Rectal smooth muscle tissue (tissue), 1 donor: ENCODE measurements around the gene LCOR.

Source experiments
- H3K27ac ChIP-seq: one replicate; pipeline ENCODE4 v1.7.0; 2013; ENCODE audit warnings: low read depth, low read length, inconsistent platforms
- H3K27me3 ChIP-seq: one replicate; pipeline ENCODE4 v1.7.0; 2013; ENCODE audit warnings: low read length; ENCODE audit not compliant: control insufficient read depth, insufficient read depth
- H3K36me3 ChIP-seq: one replicate; pipeline ENCODE4 v1.7.0; 2013; ENCODE audit warnings: low read length; ENCODE audit not compliant: control insufficient read depth, insufficient read depth
- H3K4me1 ChIP-seq: one replicate; pipeline ENCODE4 v1.7.0; 2013; ENCODE audit warnings: low read length; ENCODE audit not compliant: control insufficient read depth, insufficient read depth
- H3K4me3 ChIP-seq: one replicate; pipeline ENCODE4 v1.7.0; 2013; ENCODE audit warnings: low read length
- H3K9ac ChIP-seq: one replicate; pipeline ENCODE4 v1.7.0; 2013; ENCODE audit warnings: low read length

Gene LCOR

GRCh38 chr10:97018251-97019212, 186.4 kb downstream of the LCOR start:
- no peaks in the 10 kb centered on the region for H3K36me3 ChIP-seq
- no peak overlapping the region for H3K9ac ChIP-seq
- no peak overlapping the region for H3K27ac ChIP-seq
- no peaks in the 10 kb centered on the region for H3K27me3 ChIP-seq
- peaks cover 11% of the 10 kb centered on the region for H3K4me1 ChIP-seq
- H3K4me3 ChIP-seq = no peak overlapping the region

GRCh38 chr10:97019213-97019844, 187.2 kb downstream of the LCOR start:
- H3K4me1 ChIP-seq = peaks cover 18% of the 10 kb centered on the region
- H3K27me3 ChIP-seq = no peaks in the 10 kb centered on the region
- H3K4me3 ChIP-seq = no peak overlapping the region
- no peaks in the 10 kb centered on the region for H3K36me3 ChIP-seq
- H3K27ac ChIP-seq = no peak overlapping the region
- H3K9ac ChIP-seq = no peak overlapping the region

- Histone ChIP-seq H3K9ac (no peak overlapping the region), H3K27ac (peak overlapping the region; percentile 91), H3K36me3 (no peaks in the 10 kb centered on the region), H3K4me1 (peaks cover 18% of the 10 kb centered on the region), H3K4me3 (no peak overlapping the region), H3K27me3 (no peaks in the 10 kb centered on the region)
Measured at GRCh38 chr10:97020452-97021400, 188.6 kb downstream of the LCOR start.

- peaks cover 18% of the 10 kb centered on the region for H3K4me1 ChIP-seq
- no peak overlapping the region for H3K27ac ChIP-seq
- no peaks in the 10 kb centered on the region for H3K27me3 ChIP-seq
- no peak overlapping the region for H3K4me3 ChIP-seq
- H3K36me3 ChIP-seq = no peaks in the 10 kb centered on the region
- no peak overlapping the region for H3K9ac ChIP-seq
Measured at GRCh38 chr10:97022616-97023015, 190.5 kb downstream of the LCOR start.

- no peak overlapping the region for H3K4me3 ChIP-seq
- peaks cover 18% of the 10 kb centered on the region for H3K4me1 ChIP-seq
- H3K9ac ChIP-seq = no peak overlapping the region
- no peak overlapping the region for H3K27ac ChIP-seq
- no peaks in the 10 kb centered on the region for H3K27me3 ChIP-seq
- no peaks in the 10 kb centered on the region for H3K36me3 ChIP-seq
Measured at GRCh38 chr10:97023401-97024167, 191.5 kb downstream of the LCOR start.

- no peak overlapping the region for H3K9ac ChIP-seq
- peaks cover 18% of the 10 kb centered on the region for H3K4me1 ChIP-seq
- peak overlapping the region; percentile 40 for H3K27ac ChIP-seq
- H3K4me3 ChIP-seq = no peak overlapping the region
- H3K36me3 ChIP-seq = no peaks in the 10 kb centered on the region
- H3K27me3 ChIP-seq = no peaks in the 10 kb centered on the region
Measured at GRCh38 chr10:97024168-97025073, 192.3 kb downstream of the LCOR start.

- peaks cover 11% of the 10 kb centered on the region for H3K4me1 ChIP-seq
- H3K27me3 ChIP-seq = no peaks in the 10 kb centered on the region
- H3K36me3 ChIP-seq = no peaks in the 10 kb centered on the region
- no peak overlapping the region for H3K4me3 ChIP-seq
- H3K27ac ChIP-seq = no peak overlapping the region
- H3K9ac ChIP-seq = no peak overlapping the region
Measured at GRCh38 chr10:97025613-97026242, 193.6 kb downstream of the LCOR start.

GRCh38 chr10:97028126-97028831, 196.2 kb downstream of the LCOR start:
- Histone ChIP-seq H3K27me3 (no peaks in the 10 kb centered on the region), H3K36me3 (no peaks in the 10 kb centered on the region), H3K4me1 (peaks cover 7% of the 10 kb centered on the region), H3K9ac (no peak overlapping the region), H3K4me3 (no peak overlapping the region), H3K27ac (no peak overlapping the region)

- Histone ChIP-seq H3K4me1 (peaks cover 6% of the 10 kb centered on the region), H3K27ac (no peak overlapping the region), H3K9ac (no peak overlapping the region), H3K36me3 (no peaks in the 10 kb centered on the region), H3K27me3 (no peaks in the 10 kb centered on the region), H3K4me3 (no peak overlapping the region)
Measured at GRCh38 chr10:97028832-97029178, 196.7 kb downstream of the LCOR start.

GRCh38 chr10:97029271-97029670, 197.2 kb downstream of the LCOR start:
- no peak overlapping the region for H3K27ac ChIP-seq
- H3K4me1 ChIP-seq = peaks cover 1% of the 10 kb centered on the region
- H3K36me3 ChIP-seq = no peaks in the 10 kb centered on the region
- H3K9ac ChIP-seq = no peak overlapping the region
- no peaks in the 10 kb centered on the region for H3K27me3 ChIP-seq
- no peak overlapping the region for H3K4me3 ChIP-seq
